NB4 (cell line): ENCODE measurements around the gene BHLHA9.

Source experiments
- MAX ChIP-seq: IDR thresholded peaks from 2 replicates; pipeline ENCODE4 v1.6.1; 2011; ENCODE audit warnings: low read depth, low read length
- MYC ChIP-seq: IDR thresholded peaks from 2 replicates; pipeline ENCODE4 v1.6.1; 2011; ENCODE audit warnings: low read depth, low read length
- POLR2A ChIP-seq: IDR thresholded peaks from 2 replicates; pipeline ENCODE4 v1.6.1; 2011; ENCODE audit warnings: mild to moderate bottlenecking; ENCODE audit not compliant: insufficient read length; ENCODE audit errors: extremely low read depth
- TF ChIP-seq, protein P1 (sequence below): IDR thresholded peaks from one replicate; pipeline ENCODE4 v1.5.1; 2012; ENCODE audit warnings: low read depth, low read length

- TF ChIP-seq, protein P1, sequence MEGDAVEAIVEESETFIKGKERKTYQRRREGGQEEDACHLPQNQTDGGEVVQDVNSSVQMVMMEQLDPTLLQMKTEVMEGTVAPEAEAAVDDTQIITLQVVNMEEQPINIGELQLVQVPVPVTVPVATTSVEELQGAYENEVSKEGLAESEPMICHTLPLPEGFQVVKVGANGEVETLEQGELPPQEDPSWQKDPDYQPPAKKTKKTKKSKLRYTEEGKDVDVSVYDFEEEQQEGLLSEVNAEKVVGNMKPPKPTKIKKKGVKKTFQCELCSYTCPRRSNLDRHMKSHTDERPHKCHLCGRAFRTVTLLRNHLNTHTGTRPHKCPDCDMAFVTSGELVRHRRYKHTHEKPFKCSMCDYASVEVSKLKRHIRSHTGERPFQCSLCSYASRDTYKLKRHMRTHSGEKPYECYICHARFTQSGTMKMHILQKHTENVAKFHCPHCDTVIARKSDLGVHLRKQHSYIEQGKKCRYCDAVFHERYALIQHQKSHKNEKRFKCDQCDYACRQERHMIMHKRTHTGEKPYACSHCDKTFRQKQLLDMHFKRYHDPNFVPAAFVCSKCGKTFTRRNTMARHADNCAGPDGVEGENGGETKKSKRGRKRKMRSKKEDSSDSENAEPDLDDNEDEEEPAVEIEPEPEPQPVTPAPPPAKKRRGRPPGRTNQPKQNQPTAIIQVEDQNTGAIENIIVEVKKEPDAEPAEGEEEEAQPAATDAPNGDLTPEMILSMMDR = no peak
- TF ChIP-seq POLR2A (no peak), MAX (no peak), MYC (no peak)
Measured at GRCh38 chr17:1260770-1261161, 9.5 kb upstream of the BHLHA9 start.
